NCI-H748 treated with DMSO at 0.1 percent for 48 hours (cell line): ENCODE measurements around the gene GPR55.

Experiments
- DNase-seq: peaks from one replicate; lab custom pipeline; 2025; lab: John Stamatoyannopoulos, UW

Gene GPR55

GRCh38 chr2:230900336-230900995 lies 24.6 kb downstream of the GPR55 start:
- no peak for DNase-seq

DNA sequence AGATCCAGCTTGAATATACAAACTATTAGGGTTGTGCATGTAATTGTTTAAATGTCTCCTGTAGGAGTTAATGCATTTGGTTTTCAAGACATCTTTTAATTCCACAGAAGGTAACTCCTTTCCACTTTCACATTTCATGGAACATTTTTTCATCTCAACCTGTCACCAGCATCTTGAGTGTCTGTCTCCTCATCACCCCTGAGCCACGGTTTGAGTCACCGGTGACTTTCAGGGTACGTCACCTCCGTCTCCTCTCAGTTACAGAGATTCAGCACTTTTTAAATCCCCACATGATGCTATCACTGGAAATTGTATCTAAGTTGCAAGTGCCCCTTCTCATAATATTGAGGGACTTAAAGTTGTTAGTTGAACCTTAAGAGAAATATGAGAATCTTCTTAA lies 25.3 kb downstream of the GPR55 start:
- DNase-seq, result no peak

GRCh38 chr2:230899287-230899686 lies 25.8 kb downstream of the GPR55 start:
- no peak for DNase-seq

GRCh38 chr2:230898713-230899091 lies 26.3 kb downstream of the GPR55 start:
- no peak for DNase-seq

- DNase-seq, result no peak
Observed at GRCh38 chr2:230898016-230898712, 26.9 kb downstream of the GPR55 start.

DNA sequence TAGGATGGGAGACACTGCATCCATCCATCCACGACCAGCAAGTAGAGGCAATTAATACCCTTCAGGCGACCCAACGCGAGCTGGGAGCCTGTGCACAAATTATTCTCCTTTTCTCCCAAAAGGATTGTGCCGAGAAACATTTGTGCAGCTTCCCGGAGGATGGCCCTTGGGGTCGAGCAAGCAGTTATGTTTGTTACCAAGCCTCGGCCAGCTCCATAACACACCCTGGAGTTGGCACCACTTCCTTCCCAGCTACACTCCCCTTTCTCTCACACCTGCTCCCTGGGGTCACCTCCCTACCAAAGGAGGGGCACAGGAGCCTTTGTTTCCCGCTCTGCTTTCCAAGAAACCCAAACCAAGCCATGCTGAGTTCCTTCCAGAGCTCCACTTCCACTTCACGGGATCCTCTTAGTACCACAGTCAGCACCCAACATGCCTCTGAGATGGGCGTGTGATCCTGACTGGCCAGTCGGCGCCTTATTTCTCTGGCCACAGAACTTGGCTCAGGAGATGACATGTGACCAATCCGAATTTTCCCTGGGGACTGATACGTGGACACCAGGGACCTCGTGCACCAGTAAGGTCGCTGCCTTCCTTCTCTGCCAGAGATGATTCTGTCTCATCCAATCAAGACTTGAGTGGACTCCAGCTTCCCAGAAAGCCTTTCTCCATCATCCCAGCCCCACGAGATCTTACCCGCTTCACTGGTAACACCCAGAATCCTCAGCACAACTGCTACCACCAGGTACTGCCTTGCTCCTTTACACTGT lies 28.5 kb downstream of the GPR55 start:
- no peak for DNase-seq

GRCh38 chr2:230895536-230896345 lies 29.3 kb downstream of the GPR55 start:
- DNase-seq, result no peak

- DNase-seq, result no peak
Observed at GRCh38 chr2:230893841-230894781, 30.9 kb downstream of the GPR55 start.

- DNase-seq, result no peak
Observed at GRCh38 chr2:230893338-230893737, 31.7 kb downstream of the GPR55 start.

GRCh38 chr2:230891509-230891908 lies 33.5 kb downstream of the GPR55 start:
- no peak for DNase-seq

- no peak for DNase-seq
Observed at GRCh38 chr2:230891064-230891463, 34.0 kb downstream of the GPR55 start.

DNA sequence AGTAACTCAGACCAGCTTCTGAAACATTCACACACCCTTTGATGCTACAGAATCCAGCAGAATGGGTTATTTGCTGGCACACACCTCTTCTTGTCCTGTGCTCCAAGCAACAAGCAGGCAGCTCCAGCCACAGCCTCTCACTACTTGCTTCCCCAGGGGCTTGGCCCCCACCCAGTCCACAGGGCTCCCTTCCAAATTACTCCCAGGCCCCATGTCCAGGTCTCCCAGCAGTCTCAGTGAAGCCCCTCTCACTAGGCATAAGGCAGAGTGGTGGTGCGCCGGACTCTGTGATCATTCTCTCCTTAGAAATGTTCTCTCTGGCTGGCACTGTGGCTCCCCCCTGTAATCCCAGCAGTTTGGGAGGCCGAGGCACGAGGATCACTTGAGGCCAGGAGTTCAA lies 34.4 kb downstream of the GPR55 start:
- DNase-seq, result no peak

GRCh38 chr2:230889911-230890601 lies 35.0 kb downstream of the GPR55 start:
- DNase-seq, result no peak

GRCh38 chr2:230888824-230889400 lies 36.1 kb downstream of the GPR55 start:
- DNase-seq, result no peak

- DNase-seq, result no peak
Observed at GRCh38 chr2:230887342-230887741, 37.7 kb downstream of the GPR55 start.

GRCh38 chr2:230886671-230887071 lies 38.4 kb downstream of the GPR55 start:
- no peak for DNase-seq

GRCh38 chr2:230886206-230886605 lies 38.8 kb downstream of the GPR55 start:
- DNase-seq, result no peak

DNA sequence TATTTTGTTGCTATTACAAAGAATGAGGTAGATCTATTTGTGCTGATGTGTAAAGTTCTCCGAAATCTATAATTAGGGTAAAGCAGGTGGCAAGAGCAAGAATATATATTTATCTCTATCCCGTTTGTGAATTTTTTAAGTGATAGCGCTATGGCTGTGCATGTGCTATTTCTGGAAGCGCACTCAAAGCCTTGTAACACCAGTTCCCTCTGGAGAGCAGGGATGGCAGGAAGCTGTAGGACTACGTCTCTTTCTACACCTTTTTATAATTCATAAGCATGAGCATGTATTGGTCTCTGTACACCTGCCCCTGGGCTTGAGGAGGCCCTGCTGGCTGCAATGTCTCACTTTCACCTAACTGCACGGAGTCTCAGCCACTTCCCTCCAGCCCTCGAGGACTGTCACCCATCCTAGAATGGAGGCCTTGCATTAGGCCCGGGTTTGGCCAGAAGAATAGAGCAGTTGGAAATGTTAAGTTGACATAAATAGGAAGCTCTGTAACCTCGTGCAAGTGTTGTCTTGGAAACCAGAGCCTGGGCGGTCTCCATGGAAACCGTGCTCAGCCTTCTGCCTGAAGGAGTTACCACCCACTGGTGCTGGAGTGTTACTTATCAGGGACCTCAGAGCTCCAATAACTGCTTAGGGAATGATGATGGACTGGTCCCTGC lies 39.4 kb downstream of the GPR55 start:
- peak; percentile 7 for DNase-seq

DNA sequence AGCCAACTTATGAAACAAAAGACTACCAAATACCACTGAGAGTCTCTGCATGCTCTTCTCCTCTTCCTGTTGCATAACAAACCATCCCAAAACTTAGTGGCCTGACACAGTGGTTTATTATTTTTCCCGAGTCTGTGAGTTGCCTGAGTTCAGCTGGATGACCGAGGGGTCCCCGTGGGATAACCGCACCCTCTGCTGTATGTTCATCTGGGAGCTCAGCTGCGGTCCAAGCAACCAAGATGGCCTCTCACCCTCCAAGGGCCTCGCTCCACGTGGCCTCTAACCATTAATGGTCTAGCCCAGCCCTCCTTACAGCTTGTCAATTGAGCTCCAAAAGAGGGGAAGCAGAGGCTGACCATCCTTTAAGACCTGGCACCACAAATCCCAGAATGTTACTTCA lies 43.2 kb downstream of the GPR55 start:
- DNase-seq, result no peak

DNA sequence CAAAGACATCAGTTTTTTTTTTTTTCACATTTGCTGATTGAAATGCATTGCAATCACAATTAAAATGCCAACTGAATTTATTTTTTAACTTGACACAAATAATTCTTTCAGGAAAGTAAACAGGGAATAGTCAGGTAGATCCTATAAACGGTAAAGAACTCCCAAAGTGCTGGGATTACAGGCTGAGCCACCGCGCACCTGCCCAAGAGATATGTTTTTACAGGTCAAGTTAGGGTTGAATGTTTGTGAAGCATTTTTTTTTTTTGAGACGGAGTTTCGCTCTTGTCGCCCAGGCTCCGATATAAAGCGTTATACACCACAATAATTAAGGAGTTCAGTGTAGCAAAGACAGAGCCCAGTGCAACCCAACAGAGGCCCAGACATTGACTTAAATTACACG lies 45.2 kb downstream of the GPR55 start:
- no peak for DNase-seq
